ENCODE data around the gene CNTRL. TPM values are rescaled to one million over a fixed set of nuclear protein-coding genes. Genes with fewer than 3 reads are reported as not detected.

CNTRL gene
- total and polyA plus RNA-seq, 2 donors (not counting 1 experiment from before 2014, with no cell fraction given), result 40.0 to 146 TPM

- no CpG with 5 or more reads among the region's 3 CpGs for WGBS (ENCODE audit: insufficient coverage)
- TF ChIP-seq CTCF (IDR thresholded peaks at IDR 0.05) (no peak), EZH2 (IDR thresholded peaks at IDR 0.05; ENCODE audit: borderline replicate concordance, insufficient read depth, low read depth, low read length, poor library complexity, severe bottlenecking) (no peak)
- CTCF ChIA-PET, result interaction anchor here (0.7 to 2.8 kb wide), 7 partner anchors 11 to 28 kb away, joined by 3 to 11 read pairs (median 3); partner anchors contain the start of gene RAB14
- Histone ChIP-seq H3K4me2 (replicated peaks; ENCODE audit: low read depth, low read length, poor library complexity, severe bottlenecking) (no peak overlapping the region), H3K4me3 (ENCODE audit: control extremely low read depth in 1 of 5, extremely low read depth in 1 of 5, insufficient read depth in 1 of 5, low read depth in 2 of 5, low read length in 4 of 5) (no peak overlapping the region), H3K9me3 (ENCODE audit: control extremely low read depth in 1 of 3, control insufficient read depth in 2 of 3, insufficient read depth in 1 of 3, low read length in 2 of 3) (no peaks in the 10 kb centered on the region), H3K27me3 (replicated peaks in 1 of 4; ENCODE audit: control extremely low read depth in 1 of 4, control insufficient read depth in 3 of 4, insufficient read depth in 4 of 4, low read length in 3 of 4) (no peaks in the 10 kb centered on the region), H4K20me1 (ENCODE audit: control insufficient read depth, insufficient read depth, low read length, poor library complexity, severe bottlenecking) (peaks cover 24% of the 10 kb centered on the region), H3K4me1 (ENCODE audit: control insufficient read depth in 2 of 2, insufficient read depth in 2 of 2, low read length in 2 of 2) (peaks cover 33 to 53% of the 10 kb centered on the region in 2 donors), H3K9ac (ENCODE audit: low read length) (no peak overlapping the region), H3K36me3 (replicated peaks in 1 of 2; ENCODE audit: control extremely low read depth in 1 of 2, control insufficient read depth in 1 of 2, extremely low read depth in 1 of 2, insufficient read depth in 2 of 2, low read length in 1 of 2) (peaks cover 4 to 51% of the 10 kb centered on the region in 2 experiments), H3K27ac (ENCODE audit: low read length in 2 of 2) (peak overlapping the region in 1 of 2 donors; percentile 61), H3K79me2 (ENCODE audit: control insufficient read depth, insufficient read depth, low read length) (peaks cover 96% of the 10 kb centered on the region), H2AFZ (ENCODE audit: insufficient read depth, low read depth, low read length, poor library complexity, severe bottlenecking) (no peak overlapping the region)
- no peak overlapping the region for H3K27ac Mint-ChIP-seq
- no peaks in the 10 kb centered on the region for H3K9me3 Mint-ChIP-seq (ENCODE audit: insufficient read depth)
- no peak overlapping the region for H3K4me3 Mint-ChIP-seq
- no peak for ATAC-seq (ENCODE audit: low read depth)
- H3K4me1 Mint-ChIP-seq, result peaks cover 68% of the 10 kb centered on the region
- no peaks in the 10 kb centered on the region for H3K27me3 Mint-ChIP-seq
- DNase-seq, result no peak
- POLR2A ChIA-PET, result no interaction called here
- intact Hi-C loops (cut with micrococcal nuclease), result loop anchor here (2.0 kb wide), 1 partner anchor 15 kb away; no protein-coding TSS in a partner anchor
Measured at GRCh38 chr9:121187636-121188305, 113.0 kb downstream of the CNTRL start.

- DNase-seq (no peak), ATAC-seq (ENCODE audit: low read depth) (no peak)
- peak overlapping the region; percentile 32 for H3K27ac Mint-ChIP-seq
- ChIA-PET POLR2A (interaction anchor here (0.6 kb wide), 1 partner anchor 515 kb away, joined by 4 read pairs; no protein-coding TSS in a partner anchor), CTCF (interaction anchor here (1.2 to 2.8 kb wide), 3 partner anchors 9 to 25 kb away, joined by 3 to 11 read pairs (median 4); no protein-coding TSS in a partner anchor)
- Histone ChIP-seq H3K4me3 (ENCODE audit: control extremely low read depth in 1 of 5, extremely low read depth in 1 of 5, insufficient read depth in 1 of 5, low read depth in 2 of 5, low read length in 4 of 5) (no peak overlapping the region), H3K4me1 (ENCODE audit: control insufficient read depth in 2 of 2, insufficient read depth in 2 of 2, low read length in 2 of 2) (peaks cover 30 to 52% of the 10 kb centered on the region in 2 donors), H3K36me3 (replicated peaks in 1 of 2; ENCODE audit: control extremely low read depth in 1 of 2, control insufficient read depth in 1 of 2, extremely low read depth in 1 of 2, insufficient read depth in 2 of 2, low read length in 1 of 2) (peaks cover 4 to 48% of the 10 kb centered on the region in 2 experiments), H3K27me3 (replicated peaks in 1 of 4; ENCODE audit: control extremely low read depth in 1 of 4, control insufficient read depth in 3 of 4, insufficient read depth in 4 of 4, low read length in 3 of 4) (no peaks in the 10 kb centered on the region), H4K20me1 (ENCODE audit: control insufficient read depth, insufficient read depth, low read length, poor library complexity, severe bottlenecking) (peaks cover 33% of the 10 kb centered on the region), H3K79me2 (ENCODE audit: control insufficient read depth, insufficient read depth, low read length) (peaks cover 98% of the 10 kb centered on the region), H3K9me3 (ENCODE audit: control extremely low read depth in 1 of 3, control insufficient read depth in 2 of 3, insufficient read depth in 1 of 3, low read length in 2 of 3) (no peaks in the 10 kb centered on the region), H3K27ac (ENCODE audit: low read length in 2 of 2) (peak overlapping the region in 1 of 2 donors; percentile 5), H2AFZ (ENCODE audit: insufficient read depth, low read depth, low read length, poor library complexity, severe bottlenecking) (no peak overlapping the region), H3K4me2 (replicated peaks; ENCODE audit: low read depth, low read length, poor library complexity, severe bottlenecking) (no peak overlapping the region), H3K9ac (ENCODE audit: low read length) (no peak overlapping the region)
- H3K4me1 Mint-ChIP-seq, result peaks cover 65% of the 10 kb centered on the region
- H3K9me3 Mint-ChIP-seq (ENCODE audit: insufficient read depth), result no peaks in the 10 kb centered on the region
- WGBS (ENCODE audit: insufficient coverage), result no CpG with 5 or more reads among the region's 1 CpG
- intact Hi-C loops (cut with micrococcal nuclease), result no loop called here
- TF ChIP-seq EZH2 (IDR thresholded peaks at IDR 0.05; ENCODE audit: borderline replicate concordance, insufficient read depth, low read depth, low read length, poor library complexity, severe bottlenecking) (no peak), CTCF (IDR thresholded peaks at IDR 0.05) (no peak)
- no peak overlapping the region for H3K4me3 Mint-ChIP-seq
- no peaks in the 10 kb centered on the region for H3K27me3 Mint-ChIP-seq
Measured at GRCh38 chr9:121189006-121189405, 114.3 kb downstream of the CNTRL start.
